Measurements from ENCODE around the gene HOXA6. TPM values are rescaled to one million over a fixed set of nuclear protein-coding genes. Genes with fewer than 3 reads are reported as not detected.

The HOXA6 gene
- total and polyA plus RNA-seq, 9 of the 15 experiments (the other 6 are each of a cell fraction or from before 2014, with no cell fraction given): not detected

- TF ChIP-seq MNT (conservative IDR thresholded peaks at IDR 0.05) (no peak), THRA (IDR thresholded peaks at IDR 0.05) (no peak)
These were observed 29.0 kb downstream of the HOXA6 start (continued) for GRCh38 chr7:27118580-27118979.

GRCh38 chr7:27117887-27118491, 29.6 kb downstream of the HOXA6 start:
- CTCF ChIA-PET (ENCODE audit: low intra/inter-chr PET ratio): no interaction called here
- TF ChIP-seq HSF4 (CRISPR knock-in tag; IDR thresholded peaks at IDR 0.05; ENCODE audit: borderline replicate concordance): no peak
- no peak for TF ChIP-seq SMARCE1 (IDR thresholded peaks at IDR 0.05)
- TF ChIP-seq JUND (IDR thresholded peaks at IDR 0.05; ENCODE audit: borderline replicate concordance, low read depth, low read length): no peak
- no peak for TF ChIP-seq JUND (tag; IDR thresholded peaks at IDR 0.05; ENCODE audit: borderline replicate concordance, low read depth, low read length)
- TF ChIP-seq CBFA2T2 (conservative IDR thresholded peaks at IDR 0.05): no peak
- TF ChIP-seq ZNF407 (IDR thresholded peaks at IDR 0.05; ENCODE audit: low read depth): no peak

More at GRCh38 chr7:27117887-27118491, 29.6 kb downstream of the HOXA6 start:
- ATAC-seq: no peak
- FAIRE-seq: no peak
- in situ Hi-C loops (cut with MboI): no loop called here
- H3K9me1 ChIP-seq (ENCODE audit: control insufficient read depth, insufficient read depth, low read length): no peaks in the 10 kb centered on the region
- no peak overlapping the region for H2AFZ ChIP-seq (ENCODE audit: low read depth, low read length)
- POLR2A ChIA-PET: no interaction called here
- intact Hi-C loops (cut with micrococcal nuclease): no loop called here
- no peak overlapping the region for H3K4me2 ChIP-seq (ENCODE audit: insufficient read depth, low read length)
- peaks cover 44 to 71% of the 10 kb centered on the region in 2 experiments for H3K27me3 ChIP-seq (ENCODE audit: control insufficient read depth in 2 of 2, insufficient read depth in 2 of 2, low read length in 2 of 2)
- no TSS peak for BruUV-seq (replicated peaks)
- H3K36me3 ChIP-seq (ENCODE audit: control insufficient read depth, insufficient read depth, low read length): no peaks in the 10 kb centered on the region
- no peaks in the 10 kb centered on the region for H3K9me3 ChIP-seq (replicated peaks; ENCODE audit: control insufficient read depth, insufficient read depth, low read depth, low read length)
- H3K79me2 ChIP-seq (ENCODE audit: control insufficient read depth, insufficient read depth, low read length): no peaks in the 10 kb centered on the region
- DNase-seq (ENCODE audit: extremely low read depth in 1 of 4, low spot score in 3 of 4): no peak
- H3K4me1 ChIP-seq (replicated peaks in 1 of 2; ENCODE audit: control insufficient read depth in 2 of 2, insufficient read depth in 2 of 2, low read length in 2 of 2): peaks cover 0 to 16% of the 10 kb centered on the region in 2 experiments; a peak in 2 of 5 replicates
- peaks cover 5% of the 10 kb centered on the region; the same call in 1 of the 2 replicates for H4K20me1 ChIP-seq (replicated peaks; ENCODE audit: control insufficient read depth, insufficient read depth, low read length)
- H3K9ac ChIP-seq (ENCODE audit: insufficient read depth in 1 of 2, low read depth in 2 of 2, low read length in 2 of 2): no peak overlapping the region
- H3K27ac ChIP-seq (ENCODE audit: extremely low read depth, low read depth, low read length): no peak overlapping the region
- H3K4me3 ChIP-seq: no peak overlapping the region
- under 1% methylated on average over 18 of the region's 19 CpGs for WGBS (ENCODE audit: insufficient coverage, low coverage, missing lambda C conversion rate)
